A673 (cell line): Measurements from ENCODE around the gene GPC6. TPM values are rescaled to one million over a fixed set of nuclear protein-coding genes. Genes with fewer than 3 reads are reported as not detected.

ENCODE experiments used
- BruUV-seq: library from RNA; stranded (reverse); fragments of 400-500 nt; replicated peaks from 2 replicates; lab custom pipeline; 2021; lab: Mats Ljungman, UMichigan
- CTCF ChIA-PET: fragments of 300-600 bp; sonication (Branson Sonifier 250); formaldehyde crosslinking; loops from one replicate; lab custom pipeline; 2022; ENCODE audit warnings: antibody characterized with exemption; lab: Charles Lee
- POLR2A ChIA-PET: fragments of 300-600 bp; sonication (Branson Sonifier 250); formaldehyde crosslinking; loops from one replicate; lab custom pipeline; 2022; ENCODE audit warnings: antibody characterized with exemption; ENCODE audit not compliant: low non-redundant PET; lab: Charles Lee
- DNase-seq: peaks from one replicate; pipeline ENCODE4 v3.0.0-alpha.2; 2015; ENCODE audit warnings: low spot score
- H3K27ac ChIP-seq: fragments of 200-600 bp; sonication (generic); 2 replicates; pipeline ENCODE4 v1.5.1; 2016; ENCODE audit warnings: mixed run types, low read depth, mild to moderate bottlenecking, mixed read lengths, antibody characterized with exemption, low read length; ENCODE audit not compliant: poor library complexity, severe bottlenecking
- H3K27me3 ChIP-seq: fragments of 200-600 bp; sonication (generic); replicated peaks from 2 replicates; pipeline ENCODE4 v1.6.1; 2017; ENCODE audit warnings: mixed run types, low read depth, mild to moderate bottlenecking, mixed read lengths, antibody characterized with exemption, low read length; ENCODE audit not compliant: insufficient read depth, poor library complexity
- H3K36me3 ChIP-seq: fragments of 200-600 bp; sonication (generic); 2 replicates; pipeline ENCODE4 v1.6.1; 2016; ENCODE audit warnings: mixed run types, mild to moderate bottlenecking, mixed read lengths, antibody characterized with exemption, low read length; ENCODE audit not compliant: insufficient read depth, poor library complexity, severe bottlenecking
- H3K4me1 ChIP-seq: fragments of 200-600 bp; sonication (generic); 2 replicates; pipeline ENCODE4 v1.6.1; 2017; ENCODE audit warnings: mixed run types, mild to moderate bottlenecking, mixed read lengths, antibody characterized with exemption, low read length; ENCODE audit not compliant: insufficient read depth, poor library complexity, severe bottlenecking
- H3K4me3 ChIP-seq: fragments of 200-600 bp; sonication (generic); 2 replicates; pipeline ENCODE4 v1.5.1; 2016; ENCODE audit warnings: low read depth, mixed run types, mild to moderate bottlenecking, mixed read lengths, low read length; ENCODE audit not compliant: poor library complexity, severe bottlenecking
- H3K9me3 ChIP-seq: fragments of 200-600 bp; sonication (generic); 2 replicates; pipeline ENCODE4 v1.6.1; 2016; ENCODE audit warnings: mixed run types, low read depth, mild to moderate bottlenecking, mixed read lengths, antibody characterized with exemption, low read length; ENCODE audit not compliant: poor library complexity, severe bottlenecking
- EZH2 ChIP-seq: fragments of 200-600 bp; sonication (generic); IDR thresholded peaks from 2 replicates; pipeline ENCODE4 v1.6.1; 2017; ENCODE audit warnings: borderline replicate concordance, low read depth, mild to moderate bottlenecking, mixed read lengths, antibody characterized with exemption, low read length; ENCODE audit not compliant: poor library complexity, severe bottlenecking
- intact Hi-C: fragments of 100-400 bp; cut with micrococcal nuclease; formaldehyde crosslinking; loops from one replicate; pipeline ENCODE4 v1.10.0; 2022; ENCODE audit not compliant: unreplicated experiment
- total RNA-seq: library from RNA; stranded (reverse); gene quantifications from 2 replicates; pipeline ENCODE4 v1.2.3, GENCODE V29; 2021
- TF ChIP-seq, protein P1 (sequence below): fragments of 300-800, 200-600 bp; sonication (generic); conservative IDR thresholded peaks from 2 replicates; pipeline ENCODE4 v1.5.1; 2017; ENCODE audit warnings: low read depth, mild to moderate bottlenecking, antibody characterized with exemption, low read length, moderate library complexity, mixed read lengths

Gene GPC6
- total RNA-seq, 1 experiment from 2014 or later, result 23.3 TPM

DNA sequence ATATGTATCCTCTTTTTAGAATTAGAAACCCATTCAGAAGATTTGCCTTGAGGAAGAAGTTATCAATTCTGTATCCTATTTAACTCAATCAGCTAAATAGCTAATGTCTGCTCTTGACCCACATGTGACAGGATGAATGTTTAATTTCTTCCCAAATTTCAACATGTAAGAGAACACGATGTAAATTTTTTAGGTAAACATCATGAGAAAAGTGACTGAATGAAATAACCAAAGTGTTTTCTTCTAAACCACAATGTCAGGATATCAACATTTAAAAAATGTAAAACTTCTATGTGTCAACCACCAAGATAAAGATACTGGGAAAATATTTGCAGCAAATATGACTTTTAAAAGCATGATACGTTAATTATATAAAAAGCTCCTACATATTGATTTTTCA lies 950.4 kb downstream of the GPC6 start:
- no peak overlapping the region for H3K27ac ChIP-seq
- intact Hi-C loops, result no loop called here
- H3K27me3 ChIP-seq, result no peaks in the 10 kb centered on the region
- ChIA-PET CTCF (no interaction called here), POLR2A (no interaction called here)
- no peaks in the 10 kb centered on the region for H3K36me3 ChIP-seq
- no peaks in the 10 kb centered on the region for H3K9me3 ChIP-seq
- H3K4me1 ChIP-seq, result peaks cover 24% of the 10 kb centered on the region
- no peak for DNase-seq
- no TSS peak for BruUV-seq
- no peak overlapping the region for H3K4me3 ChIP-seq
- no peak for TF ChIP-seq EZH2
- TF ChIP-seq, protein P1, sequence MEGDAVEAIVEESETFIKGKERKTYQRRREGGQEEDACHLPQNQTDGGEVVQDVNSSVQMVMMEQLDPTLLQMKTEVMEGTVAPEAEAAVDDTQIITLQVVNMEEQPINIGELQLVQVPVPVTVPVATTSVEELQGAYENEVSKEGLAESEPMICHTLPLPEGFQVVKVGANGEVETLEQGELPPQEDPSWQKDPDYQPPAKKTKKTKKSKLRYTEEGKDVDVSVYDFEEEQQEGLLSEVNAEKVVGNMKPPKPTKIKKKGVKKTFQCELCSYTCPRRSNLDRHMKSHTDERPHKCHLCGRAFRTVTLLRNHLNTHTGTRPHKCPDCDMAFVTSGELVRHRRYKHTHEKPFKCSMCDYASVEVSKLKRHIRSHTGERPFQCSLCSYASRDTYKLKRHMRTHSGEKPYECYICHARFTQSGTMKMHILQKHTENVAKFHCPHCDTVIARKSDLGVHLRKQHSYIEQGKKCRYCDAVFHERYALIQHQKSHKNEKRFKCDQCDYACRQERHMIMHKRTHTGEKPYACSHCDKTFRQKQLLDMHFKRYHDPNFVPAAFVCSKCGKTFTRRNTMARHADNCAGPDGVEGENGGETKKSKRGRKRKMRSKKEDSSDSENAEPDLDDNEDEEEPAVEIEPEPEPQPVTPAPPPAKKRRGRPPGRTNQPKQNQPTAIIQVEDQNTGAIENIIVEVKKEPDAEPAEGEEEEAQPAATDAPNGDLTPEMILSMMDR, result no peak

DNA sequence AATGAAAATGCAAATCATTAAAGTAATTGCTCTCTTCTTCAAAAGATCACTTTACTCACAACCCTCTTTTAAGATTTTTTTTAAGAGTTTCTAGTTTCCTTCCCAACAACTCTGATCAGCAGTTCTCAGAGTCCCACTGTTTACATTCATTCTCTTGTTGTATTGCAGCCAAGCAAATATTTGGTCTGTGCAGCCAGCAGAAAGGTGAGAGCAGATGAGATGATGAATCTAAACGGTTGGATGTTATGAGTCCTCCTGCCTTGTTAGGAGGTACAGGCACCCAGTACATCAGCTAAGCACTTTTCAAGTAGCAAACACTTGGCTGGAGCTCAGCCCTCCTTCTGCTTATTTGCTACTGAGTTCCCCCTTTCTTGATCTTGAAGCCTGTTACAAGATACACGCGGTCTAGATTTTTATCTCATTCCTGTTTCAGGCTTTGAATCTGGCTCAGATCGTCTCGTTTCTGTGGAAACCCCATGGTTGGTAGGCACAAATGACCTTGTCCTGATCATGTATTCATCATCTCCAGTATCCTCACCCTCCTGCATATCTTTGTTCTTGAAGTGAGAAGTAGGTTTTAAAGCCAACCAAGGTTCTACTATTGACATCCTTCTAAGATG lies 952.1 kb downstream of the GPC6 start:
- Histone ChIP-seq H3K27ac (no peak overlapping the region), H3K4me1 (peaks cover 23% of the 10 kb centered on the region), H3K36me3 (no peaks in the 10 kb centered on the region), H3K4me3 (no peak overlapping the region), H3K9me3 (no peaks in the 10 kb centered on the region), H3K27me3 (no peaks in the 10 kb centered on the region)
- DNase-seq, result peak; percentile 39
- TF ChIP-seq EZH2, result no peak
- TF ChIP-seq, protein P1, result no peak
- intact Hi-C loops, result no loop called here
- ChIA-PET CTCF (no interaction called here), POLR2A (no interaction called here)
- BruUV-seq, result no TSS peak

DNA sequence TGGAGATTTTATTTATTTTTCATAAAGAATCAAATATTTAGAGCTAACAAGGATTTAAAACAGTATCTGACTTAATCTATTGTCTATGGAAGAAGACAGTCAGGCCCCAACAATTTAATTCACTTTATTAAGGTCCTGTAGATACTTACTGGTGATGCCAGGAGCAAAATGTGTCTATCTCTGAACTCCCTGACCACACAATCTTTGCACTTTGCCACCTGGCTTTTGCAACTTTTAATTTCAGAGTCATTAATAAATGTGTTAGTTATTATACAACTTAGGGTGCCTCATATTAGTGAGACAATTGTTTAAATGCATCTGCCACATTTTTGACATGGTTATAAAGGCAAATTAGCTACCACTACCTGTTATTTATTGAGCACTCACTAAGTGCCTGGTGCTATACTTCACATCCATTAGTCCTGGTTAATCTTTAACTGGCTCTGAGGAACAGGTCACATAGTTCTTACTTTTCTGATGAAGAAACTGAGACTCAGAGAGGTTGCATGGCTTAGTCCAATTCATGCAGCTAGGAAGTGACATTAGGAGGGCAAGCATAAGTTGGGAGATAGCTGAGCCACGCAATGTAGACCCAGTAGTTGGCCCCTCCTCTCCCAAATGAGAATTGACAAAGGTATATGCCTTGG lies 955.0 kb downstream of the GPC6 start:
- intact Hi-C loops, result no loop called here
- no peak for DNase-seq
- no peaks in the 10 kb centered on the region for H3K27me3 ChIP-seq
- CTCF ChIA-PET, result no interaction called here
- no peak overlapping the region for H3K4me3 ChIP-seq
- H3K4me1 ChIP-seq, result peaks cover 17% of the 10 kb centered on the region
- H3K27ac ChIP-seq, result no peak overlapping the region
- BruUV-seq, result no TSS peak
- TF ChIP-seq, protein P1, result no peak
- no peak for TF ChIP-seq EZH2
- no peaks in the 10 kb centered on the region for H3K36me3 ChIP-seq
- POLR2A ChIA-PET, result no interaction called here
- no peaks in the 10 kb centered on the region for H3K9me3 ChIP-seq
